T-helper 1 cell treated with Interleukin-12 subunit alpha and Interleukin-12 subunit beta and Interleukin-4 antibody, amounts not matched to agents 30 μg/mL and 1 μg/mL, for 36 hours (primary cell): ENCODE measurements around the gene SIX6.

Experiments
- H3K27ac Mint-ChIP-seq: one replicate; pipeline ENCODE4 v1.8.0; 2021; ENCODE audit warnings: mild to moderate bottlenecking, mixed read lengths
- H3K27me3 Mint-ChIP-seq: one replicate; pipeline ENCODE4 v1.8.0; 2021; ENCODE audit warnings: low read depth, mixed read lengths
- H3K36me3 Mint-ChIP-seq: one replicate; pipeline ENCODE4 v1.8.0; 2021; ENCODE audit warnings: low read depth, mixed read lengths
- H3K4me1 Mint-ChIP-seq: one replicate; pipeline ENCODE4 v1.8.0; 2021; ENCODE audit warnings: low read depth, mixed read lengths
- H3K4me3 Mint-ChIP-seq: one replicate; pipeline ENCODE4 v1.8.0; 2021; ENCODE audit warnings: mild to moderate bottlenecking, moderate library complexity, mixed read lengths
- H3K9me3 Mint-ChIP-seq: one replicate; pipeline ENCODE4 v1.8.0; 2021; ENCODE audit warnings: mixed read lengths

The SIX6 gene

DNA sequence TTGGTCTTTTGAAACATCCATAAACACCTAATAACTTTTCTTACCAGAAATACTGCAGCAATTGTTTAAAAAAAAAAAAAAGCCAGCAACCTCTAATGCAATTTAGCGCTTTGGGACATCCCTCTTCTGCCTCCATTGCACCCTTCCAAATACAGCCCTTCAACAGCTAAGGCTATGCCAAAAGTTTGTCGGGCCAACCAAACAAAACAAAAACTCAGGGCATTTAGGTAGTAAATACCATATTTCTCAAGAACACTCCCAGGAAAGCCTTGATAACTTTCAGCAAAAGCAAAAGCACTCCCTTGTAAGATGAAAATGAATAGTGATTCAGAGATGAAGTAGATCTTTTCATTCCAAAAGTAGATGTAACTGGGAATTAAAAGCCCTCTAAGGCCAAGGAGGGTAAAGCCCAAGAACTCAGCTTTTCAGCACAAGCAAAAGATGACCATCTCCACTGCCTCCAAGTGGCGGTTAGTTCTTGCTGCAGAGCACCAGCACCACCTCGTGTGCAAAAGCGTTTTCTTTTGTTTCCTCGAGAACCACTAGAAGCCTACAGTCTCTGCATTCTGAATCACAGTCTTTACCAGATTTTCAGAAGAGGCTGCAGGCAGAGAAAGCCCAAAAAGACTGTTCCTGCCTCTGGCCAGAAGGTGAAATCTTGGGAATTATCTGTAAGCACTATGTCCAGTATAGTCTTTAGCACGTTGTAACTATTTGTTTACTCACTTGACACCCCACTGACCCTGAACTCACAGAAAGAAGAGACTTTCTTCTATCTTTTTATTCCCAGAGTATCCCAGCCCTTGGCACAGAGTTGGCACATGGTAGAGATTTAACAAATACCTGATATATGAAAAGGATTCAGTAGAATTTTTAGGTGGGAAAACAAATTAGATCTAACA is 53.1 kb downstream of the SIX6 start:
- no peaks in the 10 kb centered on the region for H3K4me1 Mint-ChIP-seq
- no peak overlapping the region for H3K27ac Mint-ChIP-seq
- H3K9me3 Mint-ChIP-seq: no peaks in the 10 kb centered on the region
- no peaks in the 10 kb centered on the region for H3K36me3 Mint-ChIP-seq
- H3K27me3 Mint-ChIP-seq: peaks cover 8% of the 10 kb centered on the region
- no peak overlapping the region for H3K4me3 Mint-ChIP-seq
